DND-41 (cell line): ENCODE data around the gene TRMT13.

Experiments
- EZH2 ChIP-seq: IDR thresholded peaks from 3 replicates; pipeline ENCODE4 v1.6.1; 2012; ENCODE audit warnings: borderline replicate concordance, low read depth, mild to moderate bottlenecking, moderate library complexity, low read length, inconsistent platforms; ENCODE audit not compliant: severe bottlenecking
- TF ChIP-seq, protein P1 (sequence below): IDR thresholded peaks from 2 replicates; pipeline ENCODE4 v1.5.1; 2012; ENCODE audit warnings: borderline replicate concordance, low read length, moderate library complexity, mild to moderate bottlenecking; ENCODE audit not compliant: poor library complexity, severe bottlenecking; ENCODE audit errors: extremely low read depth

DNA sequence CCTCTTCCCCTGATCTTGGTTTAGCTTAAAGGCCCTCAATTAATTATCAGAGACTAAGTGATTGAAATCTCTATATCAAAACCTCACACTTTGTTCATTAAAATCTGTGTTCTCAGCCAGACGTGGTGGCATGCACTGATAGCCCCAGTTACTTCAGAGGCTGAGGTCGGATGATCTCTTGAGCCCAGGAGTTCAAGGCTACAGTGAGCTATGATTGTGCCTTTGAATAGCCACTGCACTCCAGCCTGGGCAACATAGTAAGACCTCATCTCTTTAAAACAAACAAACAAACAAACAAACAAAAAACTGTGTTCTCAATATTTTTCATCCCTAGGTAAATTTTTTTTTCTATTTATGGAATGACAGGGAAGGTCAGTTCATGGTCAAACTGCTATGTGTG, 18.7 kb downstream of the TRMT13 start:
- TF ChIP-seq, protein P1, sequence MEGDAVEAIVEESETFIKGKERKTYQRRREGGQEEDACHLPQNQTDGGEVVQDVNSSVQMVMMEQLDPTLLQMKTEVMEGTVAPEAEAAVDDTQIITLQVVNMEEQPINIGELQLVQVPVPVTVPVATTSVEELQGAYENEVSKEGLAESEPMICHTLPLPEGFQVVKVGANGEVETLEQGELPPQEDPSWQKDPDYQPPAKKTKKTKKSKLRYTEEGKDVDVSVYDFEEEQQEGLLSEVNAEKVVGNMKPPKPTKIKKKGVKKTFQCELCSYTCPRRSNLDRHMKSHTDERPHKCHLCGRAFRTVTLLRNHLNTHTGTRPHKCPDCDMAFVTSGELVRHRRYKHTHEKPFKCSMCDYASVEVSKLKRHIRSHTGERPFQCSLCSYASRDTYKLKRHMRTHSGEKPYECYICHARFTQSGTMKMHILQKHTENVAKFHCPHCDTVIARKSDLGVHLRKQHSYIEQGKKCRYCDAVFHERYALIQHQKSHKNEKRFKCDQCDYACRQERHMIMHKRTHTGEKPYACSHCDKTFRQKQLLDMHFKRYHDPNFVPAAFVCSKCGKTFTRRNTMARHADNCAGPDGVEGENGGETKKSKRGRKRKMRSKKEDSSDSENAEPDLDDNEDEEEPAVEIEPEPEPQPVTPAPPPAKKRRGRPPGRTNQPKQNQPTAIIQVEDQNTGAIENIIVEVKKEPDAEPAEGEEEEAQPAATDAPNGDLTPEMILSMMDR, result no peak
- no peak for TF ChIP-seq EZH2
